GM21529 (cell line): ENCODE measurements around the gene PTPRO.
A peak's percentile ranks its signal among the peaks of the same experiment; 100 is the strongest.

Source experiments
- ATAC-seq: cut with Tn5 transposase; IDR thresholded peaks from one replicate; pipeline ENCODE4 v1.9.1; 2021; ENCODE audit not compliant: unreplicated experiment

The PTPRO gene

GRCh38 chr12:15443611-15444010 lies 121.3 kb downstream of the PTPRO start:
- ATAC-seq = no peak

GRCh38 chr12:15444523-15444922 lies 122.2 kb downstream of the PTPRO start:
- no peak for ATAC-seq

DNA sequence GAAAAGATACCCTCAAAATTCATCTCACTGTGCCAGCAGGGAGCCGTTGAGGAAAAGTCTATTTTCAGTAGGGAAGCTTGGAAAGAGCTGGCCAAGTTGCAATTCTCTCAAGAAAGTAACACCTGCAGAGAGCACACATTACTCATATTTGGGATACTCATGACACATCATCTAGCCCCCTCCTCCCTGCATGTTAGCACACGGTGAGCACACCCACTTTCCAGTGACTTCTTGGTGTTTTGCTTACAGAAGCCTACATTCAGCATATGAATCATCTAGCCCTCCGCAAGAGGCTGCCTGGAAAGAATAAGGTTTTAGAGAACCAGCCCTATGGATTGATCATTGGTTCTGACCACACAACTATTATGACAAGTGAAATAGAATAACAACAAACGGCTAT lies 124.5 kb downstream of the PTPRO start:
- no peak for ATAC-seq

- ATAC-seq = no peak
Measured at GRCh38 chr12:15453613-15454012, 131.3 kb downstream of the PTPRO start.

DNA sequence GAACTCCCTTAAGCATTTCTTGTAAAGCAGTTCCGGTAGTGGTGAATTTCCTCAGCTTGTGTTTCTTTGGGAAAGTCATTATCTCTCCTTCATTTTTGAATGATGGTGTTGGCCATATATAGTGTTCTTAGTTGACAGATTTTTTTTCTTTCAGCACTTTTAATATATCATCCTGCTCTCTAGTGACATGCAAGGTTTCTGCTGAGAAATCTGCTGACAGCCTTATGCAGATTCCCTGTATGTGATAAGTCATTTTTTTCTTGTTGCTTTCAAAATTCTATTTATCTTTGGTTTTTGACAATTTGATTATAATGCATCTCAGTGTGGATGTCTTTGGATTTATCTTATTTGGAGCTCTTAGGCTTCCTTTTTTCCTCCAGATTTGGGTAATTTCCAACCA lies 135.7 kb downstream of the PTPRO start:
- no peak for ATAC-seq

DNA sequence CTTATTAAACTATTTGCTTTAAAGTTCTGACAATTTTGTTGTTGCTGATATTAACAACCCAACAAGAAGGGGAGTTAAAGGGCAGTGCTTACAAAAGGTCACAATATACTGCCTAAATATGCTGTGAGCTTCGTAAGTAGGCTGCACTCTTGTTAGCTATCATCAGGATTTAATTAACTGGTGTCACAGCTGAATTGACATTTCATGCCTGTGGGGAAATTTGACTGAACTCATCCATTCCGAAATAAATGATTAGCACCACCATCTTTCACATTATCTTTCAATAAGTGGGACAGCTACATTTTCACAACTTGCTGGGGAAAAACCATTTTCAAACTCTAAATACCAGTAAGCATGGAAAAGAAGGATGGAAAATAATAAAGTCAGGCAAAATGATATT lies 146.6 kb downstream of the PTPRO start:
- no peak for ATAC-seq

GRCh38 chr12:15469356-15469755 lies 147.0 kb downstream of the PTPRO start:
- ATAC-seq = no peak

DNA sequence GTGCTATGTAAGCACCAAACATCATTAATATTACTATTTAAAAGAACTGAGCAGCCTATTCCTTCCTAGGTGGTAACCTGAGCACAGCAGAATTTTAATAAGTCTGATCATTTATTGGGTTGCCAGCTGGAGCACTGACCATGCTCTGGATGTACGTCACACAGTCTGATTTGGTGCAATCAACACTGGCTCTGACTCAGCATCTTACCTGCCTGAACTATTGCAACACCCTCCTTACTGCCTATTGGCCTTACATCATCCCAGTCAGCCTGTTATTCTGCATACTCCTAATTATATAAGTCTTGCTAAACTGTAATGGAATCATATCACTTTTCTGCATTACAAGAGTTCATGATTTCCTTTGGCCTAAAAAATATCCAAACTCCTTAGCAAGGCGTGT lies 149.7 kb downstream of the PTPRO start:
- no peak for ATAC-seq

GRCh38 chr12:15474766-15475165 lies 152.5 kb downstream of the PTPRO start:
- no peak for ATAC-seq

DNA sequence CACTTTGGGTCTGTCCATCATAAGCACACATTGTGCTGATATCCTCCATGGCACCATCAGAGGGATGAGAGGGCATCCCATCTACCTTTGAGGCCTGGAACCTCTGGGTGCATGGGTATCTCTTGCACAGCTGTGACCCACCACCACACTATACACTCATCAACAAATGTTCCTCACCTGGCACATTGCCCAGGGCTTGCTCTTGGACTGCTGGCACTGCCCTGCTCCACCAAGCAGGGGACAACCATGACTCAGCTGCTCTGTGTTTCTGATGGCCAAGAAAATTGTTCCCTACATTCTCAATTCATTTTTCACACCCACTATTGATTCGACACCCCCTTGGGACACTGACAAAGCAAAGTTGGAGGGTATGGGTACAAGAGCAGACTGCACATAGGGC lies 155.5 kb downstream of the PTPRO start:
- ATAC-seq = no peak

DNA sequence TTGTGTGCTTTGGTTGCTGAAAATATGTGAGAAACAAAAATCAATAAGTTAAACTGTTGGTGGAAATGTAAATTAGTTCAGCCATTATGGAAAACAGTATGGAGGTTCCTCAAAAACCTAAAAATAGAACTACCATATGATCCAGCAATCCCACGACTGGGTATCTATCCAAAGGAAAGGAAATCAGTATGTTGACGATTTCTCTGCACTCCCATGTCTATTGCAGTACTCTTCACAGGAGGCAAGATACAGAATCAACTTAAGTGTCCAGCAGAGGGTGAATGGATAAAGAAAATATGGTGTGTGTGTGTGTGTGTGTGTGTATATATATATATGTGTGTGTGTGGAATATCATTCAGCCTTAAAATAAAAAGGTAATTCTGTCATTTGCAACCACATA lies 159.5 kb downstream of the PTPRO start:
- ATAC-seq = no peak

DNA sequence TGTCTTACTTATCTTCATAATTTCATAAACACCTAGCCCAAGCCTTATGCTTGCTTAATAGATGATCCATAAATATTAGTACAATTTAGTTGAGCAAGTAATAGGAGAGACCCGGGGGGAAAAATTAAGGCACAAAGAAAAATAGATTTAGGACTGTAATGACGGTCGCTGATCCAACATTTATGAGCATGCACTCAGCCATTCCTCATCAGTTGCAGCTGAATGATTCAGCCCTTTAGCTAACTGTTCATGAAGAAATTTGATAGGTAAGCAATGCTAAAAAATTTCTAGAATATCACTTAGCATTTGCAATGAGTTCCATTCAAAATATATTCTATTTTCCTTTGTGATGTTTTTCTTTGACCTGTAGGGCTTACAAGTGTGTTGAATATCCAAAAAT lies 163.2 kb downstream of the PTPRO start:
- ATAC-seq = no peak

- no peak for ATAC-seq
Measured at GRCh38 chr12:15486859-15487258, 164.6 kb downstream of the PTPRO start.

GRCh38 chr12:15488481-15488880 lies 166.2 kb downstream of the PTPRO start:
- no peak for ATAC-seq

GRCh38 chr12:15494329-15495046 lies 172.2 kb downstream of the PTPRO start:
- ATAC-seq = peak; percentile 76

DNA sequence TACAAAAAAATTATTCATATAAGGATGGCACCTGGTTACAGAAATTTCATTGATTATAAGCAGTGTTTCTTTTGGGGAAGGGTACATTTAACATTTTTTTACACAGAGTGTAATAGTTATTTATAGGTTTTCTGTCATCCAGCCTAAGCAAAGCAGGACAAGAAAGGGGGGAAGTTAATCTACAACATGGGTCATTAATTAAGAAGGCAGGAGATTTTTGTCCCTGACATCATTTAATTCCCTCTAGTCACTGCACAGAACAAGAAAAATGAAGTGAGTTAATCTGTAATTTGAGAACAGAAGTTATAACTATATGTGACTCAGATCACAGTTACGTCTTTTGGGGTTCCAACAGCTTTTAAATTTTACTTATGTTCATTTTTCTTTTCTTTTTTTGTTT lies 173.4 kb downstream of the PTPRO start:
- ATAC-seq = no peak

GRCh38 chr12:15496738-15497137 lies 174.4 kb downstream of the PTPRO start:
- ATAC-seq = no peak

DNA sequence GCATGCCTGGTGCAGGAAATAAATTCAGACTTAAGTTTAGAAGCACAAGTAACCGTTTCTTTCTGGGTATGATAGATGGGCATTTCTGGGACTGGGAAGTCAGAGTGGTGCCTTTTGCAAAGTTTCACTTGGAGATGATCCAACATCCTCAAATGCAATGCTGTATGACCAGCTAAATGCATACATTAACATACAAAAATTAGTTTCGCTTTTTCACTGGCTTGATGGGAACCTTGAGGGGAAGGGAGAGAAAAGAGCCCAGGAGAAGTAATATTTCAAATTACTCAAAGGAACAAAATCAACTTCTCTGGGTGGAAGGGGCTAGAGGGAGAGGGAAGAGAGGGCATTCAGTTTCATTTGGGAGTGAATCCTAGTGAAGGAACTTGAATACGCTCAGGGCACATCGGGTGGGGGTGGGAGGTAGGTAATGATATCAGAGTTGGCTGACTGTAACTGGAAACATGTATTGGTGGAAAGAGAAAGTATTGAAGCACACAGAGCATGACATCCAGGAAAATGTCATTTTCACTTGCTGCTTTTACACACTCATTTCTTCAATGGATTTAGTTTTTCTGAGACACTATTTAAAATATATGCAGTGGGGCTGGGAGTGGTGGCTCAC lies 175.5 kb downstream of the PTPRO start:
- ATAC-seq = no peak

GRCh38 chr12:15502211-15502610 lies 179.9 kb downstream of the PTPRO start:
- no peak for ATAC-seq

DNA sequence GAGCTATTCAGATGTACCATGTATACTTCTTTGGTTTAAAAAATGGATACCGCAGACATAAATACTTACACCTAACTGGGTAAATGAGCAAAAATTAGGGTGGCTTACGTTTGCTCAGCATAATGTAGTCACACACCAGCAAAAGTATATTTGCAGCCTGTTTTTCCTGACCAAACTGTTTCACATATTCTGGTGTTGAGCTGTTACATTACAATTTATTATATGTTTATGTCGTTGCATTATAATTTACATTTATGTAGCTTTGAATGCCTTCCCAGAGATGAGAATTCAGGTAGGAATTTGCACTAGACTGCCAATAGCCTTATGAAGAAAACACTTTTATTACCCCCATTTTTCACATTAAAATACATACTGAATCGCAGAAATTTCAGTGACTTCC lies 183.3 kb downstream of the PTPRO start:
- ATAC-seq = no peak

GRCh38 chr12:15515010-15515409 lies 192.7 kb downstream of the PTPRO start:
- no peak for ATAC-seq

DNA sequence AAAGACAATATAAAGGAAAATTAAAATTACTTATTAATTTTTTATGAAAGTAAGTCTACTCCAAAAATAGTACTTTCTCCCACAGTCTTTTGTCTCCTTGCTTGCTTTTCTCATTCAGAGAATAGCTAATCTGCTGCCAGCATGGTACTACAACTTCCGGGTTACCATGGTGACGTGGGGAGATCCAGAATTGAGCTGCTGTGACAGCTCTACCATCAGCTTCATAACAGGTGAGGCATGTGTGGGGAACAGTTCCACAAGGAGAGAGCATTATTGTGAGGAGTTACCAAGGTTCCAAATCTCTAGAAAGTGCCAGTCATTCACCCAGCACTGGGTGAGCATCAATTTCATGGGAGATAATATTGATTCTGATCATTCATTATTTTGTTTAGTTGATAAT lies 197.8 kb downstream of the PTPRO start:
- ATAC-seq = no peak

GRCh38 chr12:15520844-15521243 lies 198.5 kb downstream of the PTPRO start:
- ATAC-seq = no peak
